HG03520 (cell line): ENCODE results near the gene KANK2.
"Not testable (repeated sequence)": the region's sequence is repeated elsewhere in the genome, so short reads cannot be mapped to it uniquely, and the experiment has no call there.

Experiments used
- ATAC-seq: cut with Tn5 transposase; IDR thresholded peaks from one replicate; pipeline ENCODE4 v1.9.1; 2021; ENCODE audit warnings: mild to moderate bottlenecking, moderate library complexity; ENCODE audit not compliant: unreplicated experiment

Gene KANK2

GRCh38 chr19:11198769-11199424 lies 1.6 kb upstream of the KANK2 start:
- ATAC-seq: no peak

- ATAC-seq: no peak
Measured at GRCh38 chr19:11198175-11198534, 810 bp upstream of the KANK2 start.

DNA sequence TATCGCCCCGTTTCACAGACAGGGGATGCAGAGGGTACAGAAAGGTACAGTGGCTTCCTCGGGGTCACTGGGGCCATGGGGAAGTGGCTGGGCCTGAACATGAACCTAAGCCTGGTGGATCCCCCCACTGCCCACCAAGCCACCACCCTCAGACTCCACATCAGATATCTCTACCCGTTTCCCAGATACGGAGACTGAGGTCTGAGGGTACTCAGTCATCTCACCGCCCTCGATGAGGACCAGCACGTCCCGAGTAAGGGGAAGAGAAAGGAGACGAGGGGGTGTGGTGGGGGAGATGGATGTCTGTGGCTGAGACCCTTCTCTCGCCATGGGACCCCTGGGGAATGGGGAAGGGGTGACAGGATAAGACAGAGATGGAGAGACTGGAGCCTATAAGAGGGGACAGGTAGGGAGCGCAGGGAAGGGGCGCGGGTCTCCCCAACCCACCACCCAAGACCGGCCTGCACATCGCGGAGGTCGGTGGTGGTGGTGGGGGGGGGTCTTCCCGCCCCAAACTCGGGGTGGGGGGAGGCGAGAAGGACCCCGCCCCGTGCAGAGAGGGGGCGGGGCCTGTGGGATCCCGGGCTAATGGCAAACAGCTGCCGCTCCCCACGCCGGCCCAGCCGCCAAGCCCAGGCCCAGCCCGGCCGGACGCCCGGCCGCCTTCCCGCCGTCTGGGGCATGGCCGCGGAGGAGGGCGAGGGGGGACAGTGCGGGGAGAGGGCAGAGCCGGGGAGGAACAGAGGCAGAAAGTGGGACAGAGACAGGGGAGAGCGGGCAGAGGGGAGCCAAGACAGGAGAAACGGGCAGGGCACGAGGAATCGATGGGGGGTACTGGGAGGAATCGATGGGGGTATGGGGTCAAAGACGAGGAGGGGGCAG lies 698 bp downstream of the KANK2 start:
- ATAC-seq: no peak

DNA sequence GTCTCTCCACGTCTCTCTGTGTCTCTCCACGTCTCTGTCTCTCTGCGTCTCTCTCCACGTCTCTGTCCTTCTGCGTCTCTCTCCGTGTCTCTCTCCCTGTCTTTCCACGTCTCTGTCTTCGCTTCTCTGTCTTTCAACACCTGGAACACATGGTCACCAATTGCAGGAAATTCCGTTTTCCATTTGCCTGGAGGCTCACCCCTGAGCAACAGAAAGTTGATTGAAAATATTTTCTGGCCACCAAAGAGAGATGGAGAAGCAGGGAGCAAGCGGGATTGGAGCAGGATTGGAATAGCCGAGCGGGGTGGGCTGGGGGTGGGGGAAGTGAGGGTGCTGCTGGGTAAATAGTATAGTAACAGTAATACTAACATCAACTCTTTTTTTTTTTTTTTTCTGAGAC lies 1.7 kb downstream of the KANK2 start:
- ATAC-seq: no peak

- no peak for ATAC-seq
Measured at GRCh38 chr19:11194656-11195558, 2.4 kb downstream of the KANK2 start.

GRCh38 chr19:11194173-11194572 lies 3.2 kb downstream of the KANK2 start:
- no peak for ATAC-seq

DNA sequence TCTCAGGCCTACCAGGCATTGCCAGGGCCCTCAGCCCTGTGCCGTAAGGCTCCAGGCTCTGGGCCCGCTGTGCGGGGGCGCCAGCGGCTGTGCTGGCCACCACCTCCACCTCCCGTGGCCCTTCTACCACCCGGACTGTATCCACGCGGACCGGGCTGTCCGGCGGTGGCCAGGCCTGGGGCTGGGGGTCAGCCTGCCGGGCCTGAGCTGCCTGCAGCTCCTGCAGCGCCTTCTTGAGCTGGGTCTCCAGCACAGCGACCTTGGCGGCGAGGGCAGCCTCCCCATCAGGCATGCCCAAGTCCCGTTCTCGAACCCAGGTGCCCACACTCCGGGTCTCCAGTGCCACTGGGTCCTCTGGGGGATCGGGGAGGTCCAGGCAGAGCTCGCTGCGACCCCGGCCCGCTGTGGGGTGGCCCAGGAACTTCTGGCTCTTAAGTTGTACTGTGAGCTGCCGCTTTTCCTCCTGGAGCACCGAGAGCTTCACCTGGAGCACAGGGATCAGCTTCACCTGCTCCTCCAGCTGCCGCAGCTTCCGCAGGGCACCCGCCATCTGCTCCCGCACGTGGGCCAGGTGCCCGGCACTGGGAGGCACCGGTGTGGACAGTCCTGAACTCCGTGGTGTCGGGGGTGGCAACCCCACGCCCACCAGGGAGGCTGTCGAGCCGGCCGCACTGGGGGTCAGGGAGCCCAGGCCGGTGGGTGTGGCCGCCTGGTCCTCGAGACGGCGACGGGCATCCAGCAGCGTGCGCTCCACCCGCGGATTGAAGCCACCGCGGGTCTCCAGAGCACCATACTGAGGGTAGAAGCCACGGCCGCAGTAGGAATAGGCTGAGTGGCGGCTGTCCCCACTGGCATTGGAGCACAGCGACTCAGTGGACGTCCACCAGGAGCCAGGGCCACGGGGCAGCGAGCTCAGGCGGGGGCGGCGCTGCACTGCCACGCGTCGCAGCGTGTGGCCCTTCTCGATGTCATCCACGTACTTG lies 4.1 kb downstream of the KANK2 start:
- ATAC-seq: no peak

GRCh38 chr19:11191934-11192333 lies 5.4 kb downstream of the KANK2 start:
- no peak for ATAC-seq

- no peak for ATAC-seq
Measured at GRCh38 chr19:11191273-11191755, 6.0 kb downstream of the KANK2 start.

GRCh38 chr19:11190501-11190900 lies 6.8 kb downstream of the KANK2 start:
- no peak for ATAC-seq

DNA sequence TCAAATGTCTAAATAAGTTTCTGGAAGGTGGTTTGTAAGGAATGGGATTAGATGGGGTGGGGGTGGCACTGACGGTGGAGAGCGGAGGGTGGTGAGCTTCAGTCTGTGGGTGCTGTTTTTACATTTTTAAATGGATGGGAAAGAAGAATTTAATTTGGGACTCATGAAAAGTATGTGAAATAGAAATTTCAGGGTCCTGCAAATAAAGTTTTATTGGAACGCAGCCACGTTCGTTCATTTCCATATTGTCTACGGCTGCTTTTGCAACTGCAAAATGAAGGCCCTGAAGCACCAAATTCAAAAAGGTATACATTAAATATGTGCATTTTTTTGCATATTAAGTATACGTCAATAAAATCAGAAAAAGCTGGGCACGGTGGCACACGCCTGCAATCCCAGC lies 9.9 kb downstream of the KANK2 start:
- no peak for ATAC-seq

DNA sequence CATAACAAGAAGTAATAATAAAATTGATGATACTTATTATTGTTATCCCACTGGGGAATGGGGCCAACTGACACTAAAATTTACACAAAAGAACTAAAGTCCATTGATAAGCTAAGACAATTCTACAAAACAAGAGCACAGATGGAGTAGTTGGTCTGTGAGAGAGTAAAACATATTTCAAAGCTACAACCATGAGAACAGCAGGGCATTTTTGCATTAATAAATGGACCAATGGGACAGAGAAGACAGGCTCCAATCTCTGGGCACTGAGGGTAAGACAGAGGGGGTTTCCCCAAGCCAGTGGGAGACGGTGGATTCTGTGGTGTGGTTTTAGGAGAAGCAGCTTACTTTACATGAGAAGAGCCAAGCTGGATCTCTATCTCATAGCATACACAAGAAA lies 14.4 kb downstream of the KANK2 start:
- no peak for ATAC-seq

DNA sequence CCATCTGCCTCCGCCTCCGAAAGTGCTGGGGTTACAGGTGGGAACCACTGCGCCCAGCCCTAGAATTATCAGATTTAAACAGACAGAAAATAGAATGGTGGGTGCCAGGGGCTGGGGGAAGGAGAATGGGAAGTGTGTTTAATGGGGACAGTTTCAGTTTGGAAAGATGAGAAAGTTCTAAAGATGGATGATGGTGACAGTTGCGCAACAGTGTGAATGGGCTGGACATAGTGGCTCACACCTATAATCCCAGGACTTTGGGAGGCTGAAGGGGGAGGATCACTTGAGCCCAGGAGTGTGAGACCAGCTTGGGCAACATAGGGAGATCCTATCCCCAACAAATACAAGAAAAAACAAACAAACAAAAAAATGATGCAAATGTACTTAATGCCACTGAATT lies 15.9 kb downstream of the KANK2 start:
- no peak for ATAC-seq

DNA sequence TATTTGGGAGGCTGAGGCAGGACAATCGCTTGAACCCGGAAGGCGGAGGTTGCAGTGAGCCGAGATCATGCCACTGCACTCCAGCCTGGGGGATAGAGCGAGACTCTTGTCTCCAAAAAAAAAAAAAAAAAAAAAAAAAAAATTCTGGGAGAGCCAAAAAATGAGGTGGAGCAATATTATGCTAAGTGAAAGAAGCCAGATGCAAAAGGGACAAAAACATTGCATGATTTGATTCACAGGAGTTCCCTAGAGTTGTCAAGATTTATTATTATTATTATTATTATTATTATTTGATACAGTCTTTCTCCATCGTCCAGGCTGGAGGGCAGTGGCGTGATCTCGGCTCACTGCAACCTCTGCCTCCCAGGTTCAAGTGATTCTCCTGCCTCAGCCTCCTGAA lies 16.4 kb downstream of the KANK2 start:
- not testable (repeated sequence) for ATAC-seq

GRCh38 chr19:11180346-11180745 lies 17.0 kb downstream of the KANK2 start:
- ATAC-seq: no peak

DNA sequence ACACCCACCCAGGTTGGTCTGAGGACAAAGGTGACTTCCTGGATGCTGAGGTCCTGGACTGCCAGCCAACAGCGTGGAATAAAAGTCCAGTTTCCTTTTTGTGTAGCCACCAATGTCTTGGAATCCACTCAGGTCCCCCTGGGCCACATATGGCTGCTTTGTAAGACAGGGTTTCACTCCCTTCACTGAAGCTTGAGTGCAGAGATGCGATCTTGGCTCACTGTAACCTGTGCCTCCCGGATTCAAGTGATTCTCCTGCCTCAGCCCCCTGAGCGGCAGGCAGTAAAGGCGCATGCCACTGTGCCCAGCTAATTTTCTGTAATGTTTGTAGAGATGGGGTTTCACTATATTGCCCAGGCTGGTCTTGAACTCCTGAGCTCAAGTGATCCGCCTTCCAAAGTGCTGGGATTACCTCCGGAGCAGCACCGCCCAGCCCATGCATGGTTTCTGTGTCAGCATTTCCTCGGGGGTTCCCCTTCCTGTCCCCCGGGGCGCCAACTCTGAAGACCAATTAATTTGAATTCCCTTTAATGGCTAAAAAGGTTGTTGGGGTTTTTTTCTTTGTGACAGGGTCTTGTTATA lies 17.5 kb downstream of the KANK2 start:
- ATAC-seq: no peak

- ATAC-seq: not testable (repeated sequence)
Measured at GRCh38 chr19:11179145-11179465, 18.2 kb downstream of the KANK2 start.

GRCh38 chr19:11177592-11177991 lies 19.8 kb downstream of the KANK2 start:
- ATAC-seq: no peak

DNA sequence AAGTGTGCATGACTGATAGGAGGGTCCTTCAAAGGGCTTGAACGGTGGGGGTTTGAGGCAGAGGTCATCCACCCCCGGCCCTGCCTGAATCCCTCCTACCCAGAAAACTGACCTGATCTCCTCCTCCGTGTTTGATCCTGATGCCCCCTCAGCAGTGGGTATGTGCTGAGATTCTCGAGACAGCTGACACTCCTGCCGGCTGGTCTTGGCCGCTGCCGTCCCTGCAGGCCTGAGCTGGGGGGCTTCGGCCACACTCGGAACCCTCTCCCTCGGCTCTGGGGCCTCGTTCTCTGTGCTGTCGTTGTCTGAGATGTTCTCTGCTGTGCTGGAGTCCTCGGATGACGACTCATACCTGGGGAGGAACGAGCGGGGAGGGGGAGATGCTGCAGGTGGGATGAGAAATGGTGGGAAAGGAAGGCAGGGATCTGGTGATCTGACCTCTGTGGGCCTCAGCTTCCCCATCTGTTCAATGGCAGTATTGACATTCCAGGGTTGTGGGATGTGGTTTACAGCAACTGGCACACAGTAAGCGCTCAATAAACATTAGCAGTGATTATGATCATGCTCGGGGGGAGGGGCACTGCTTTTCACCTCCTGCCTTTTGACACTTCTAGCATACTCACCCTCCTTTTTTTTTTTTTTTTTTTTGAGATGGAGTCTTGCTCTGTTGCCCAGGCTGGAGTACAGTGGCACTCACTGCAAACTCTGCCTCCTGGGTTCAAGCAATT lies 20.7 kb downstream of the KANK2 start:
- ATAC-seq: no peak
